PFSK-1 (cell line): ENCODE data around the gene CHST11.

Experiments
- FOXP2 ChIP-seq: optimal IDR thresholded peaks from 2 replicates; pipeline ENCODE3; 2011; ENCODE audit warnings: borderline replicate concordance, control low read depth, inconsistent platforms; ENCODE audit not compliant: insufficient read depth; ENCODE audit errors: extremely low read length, extremely low read depth
- POLR2AphosphoS5 ChIP-seq: IDR thresholded peaks from 2 replicates; pipeline ENCODE4 v1.6.1; 2012; ENCODE audit warnings: low read depth, mild to moderate bottlenecking, control low read depth, low read length, moderate library complexity
- SIN3A ChIP-seq: IDR thresholded peaks from 2 replicates; pipeline ENCODE4 v1.6.1; 2012; ENCODE audit warnings: mild to moderate bottlenecking, low read length, moderate library complexity, borderline replicate concordance; ENCODE audit not compliant: insufficient read depth
- TAF1 ChIP-seq: IDR thresholded peaks from 2 replicates; pipeline ENCODE4 v1.6.1; 2012; ENCODE audit warnings: low read length, control low read depth, borderline replicate concordance; ENCODE audit not compliant: insufficient read depth
- TF ChIP-seq, protein P1 (sequence below), 2 experiments: IDR thresholded peaks; 2 replicates each; pipeline versions ENCODE4 v1.6.1 to v1.8.0; 2011 to 2012; ENCODE audit warnings: low read depth in 2 of 2, low read length in 2 of 2, control low read depth in 1 of 2, inconsistent platforms in 1 of 2, mild to moderate bottlenecking in 1 of 2, moderate library complexity in 1 of 2; ENCODE audit not compliant: insufficient read depth in 1 of 2

The CHST11 gene

DNA sequence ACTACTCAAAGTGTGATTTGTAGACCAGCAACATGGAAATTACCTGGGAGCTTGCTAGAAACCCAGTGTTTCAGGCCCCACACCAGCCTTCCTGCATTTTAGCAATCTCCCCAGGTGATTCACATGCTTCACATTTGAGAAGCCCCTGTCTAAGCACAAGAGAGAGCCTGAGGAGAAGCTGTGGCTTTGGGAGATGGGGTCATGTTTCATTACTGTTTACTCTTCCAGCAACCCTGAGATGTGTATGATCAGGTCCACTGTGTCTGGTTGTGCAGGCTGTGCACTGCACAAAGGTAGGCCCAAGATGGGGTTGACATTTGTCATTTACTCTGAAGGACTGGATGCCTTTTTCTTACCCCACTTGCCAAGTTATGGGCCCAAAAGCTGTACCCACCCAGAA, 311.3 kb downstream of the CHST11 start:
- TF ChIP-seq TAF1 (no peak), FOXP2 (no peak)

DNA sequence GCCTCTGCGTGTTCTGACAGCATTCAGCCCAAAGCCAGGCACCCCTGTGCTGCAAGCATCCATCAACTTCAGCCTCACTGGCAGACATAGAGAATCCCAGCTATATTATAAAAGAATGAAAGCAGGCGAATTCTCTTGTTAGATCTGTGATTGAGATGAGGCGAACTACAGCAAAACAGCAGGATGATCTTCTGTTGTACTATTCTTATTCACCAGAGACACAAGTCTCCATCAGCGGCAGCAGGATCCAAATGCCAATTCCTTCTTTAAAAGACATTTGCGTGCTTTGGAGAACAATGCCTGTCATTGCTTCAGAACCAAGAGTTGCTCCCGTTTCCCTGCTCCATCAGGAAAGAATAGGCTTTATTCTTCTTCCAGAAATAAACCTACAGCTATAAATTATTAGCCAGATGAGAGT, 312.4 kb downstream of the CHST11 start:
- TF ChIP-seq SIN3A (no peak), POLR2AphosphoS5 (no peak), FOXP2 (no peak), TAF1 (no peak)
- TF ChIP-seq, protein P1, sequence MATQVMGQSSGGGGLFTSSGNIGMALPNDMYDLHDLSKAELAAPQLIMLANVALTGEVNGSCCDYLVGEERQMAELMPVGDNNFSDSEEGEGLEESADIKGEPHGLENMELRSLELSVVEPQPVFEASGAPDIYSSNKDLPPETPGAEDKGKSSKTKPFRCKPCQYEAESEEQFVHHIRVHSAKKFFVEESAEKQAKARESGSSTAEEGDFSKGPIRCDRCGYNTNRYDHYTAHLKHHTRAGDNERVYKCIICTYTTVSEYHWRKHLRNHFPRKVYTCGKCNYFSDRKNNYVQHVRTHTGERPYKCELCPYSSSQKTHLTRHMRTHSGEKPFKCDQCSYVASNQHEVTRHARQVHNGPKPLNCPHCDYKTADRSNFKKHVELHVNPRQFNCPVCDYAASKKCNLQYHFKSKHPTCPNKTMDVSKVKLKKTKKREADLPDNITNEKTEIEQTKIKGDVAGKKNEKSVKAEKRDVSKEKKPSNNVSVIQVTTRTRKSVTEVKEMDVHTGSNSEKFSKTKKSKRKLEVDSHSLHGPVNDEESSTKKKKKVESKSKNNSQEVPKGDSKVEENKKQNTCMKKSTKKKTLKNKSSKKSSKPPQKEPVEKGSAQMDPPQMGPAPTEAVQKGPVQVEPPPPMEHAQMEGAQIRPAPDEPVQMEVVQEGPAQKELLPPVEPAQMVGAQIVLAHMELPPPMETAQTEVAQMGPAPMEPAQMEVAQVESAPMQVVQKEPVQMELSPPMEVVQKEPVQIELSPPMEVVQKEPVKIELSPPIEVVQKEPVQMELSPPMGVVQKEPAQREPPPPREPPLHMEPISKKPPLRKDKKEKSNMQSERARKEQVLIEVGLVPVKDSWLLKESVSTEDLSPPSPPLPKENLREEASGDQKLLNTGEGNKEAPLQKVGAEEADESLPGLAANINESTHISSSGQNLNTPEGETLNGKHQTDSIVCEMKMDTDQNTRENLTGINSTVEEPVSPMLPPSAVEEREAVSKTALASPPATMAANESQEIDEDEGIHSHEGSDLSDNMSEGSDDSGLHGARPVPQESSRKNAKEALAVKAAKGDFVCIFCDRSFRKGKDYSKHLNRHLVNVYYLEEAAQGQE (IDR thresholded peaks at IDR 0.05; ENCODE audit: insufficient read depth in 1 of 2, low read depth in 2 of 2, low read length in 2 of 2) = no peak

GRCh38 chr12:104772336-104772735, 315.6 kb downstream of the CHST11 start:
- TF ChIP-seq TAF1 (no peak), POLR2AphosphoS5 (no peak)

DNA sequence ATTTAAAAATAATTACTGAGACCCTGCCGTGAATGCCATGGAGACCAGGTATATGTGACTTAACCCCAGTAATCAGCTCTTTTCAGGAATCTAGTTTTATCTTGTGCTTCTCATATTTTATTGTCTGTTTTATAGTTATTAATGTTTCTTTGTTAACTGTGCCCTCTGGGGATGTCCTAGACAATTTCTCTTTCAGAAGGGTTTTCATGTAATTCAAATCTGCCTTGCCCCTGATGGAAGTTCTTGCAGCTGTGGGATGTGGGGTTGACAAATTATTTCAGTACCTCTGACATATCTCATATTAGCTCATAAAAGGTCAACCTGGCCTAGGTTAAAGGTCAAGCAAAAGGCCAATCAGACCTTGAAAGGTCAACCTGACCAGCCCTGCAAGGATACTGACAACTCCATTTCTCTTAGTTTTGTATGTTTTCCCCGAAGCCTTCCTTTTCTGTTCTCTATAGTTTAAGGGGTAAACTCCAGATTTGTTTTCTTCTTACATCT, 319.0 kb downstream of the CHST11 start:
- no peak for TF ChIP-seq FOXP2
- TF ChIP-seq SIN3A = no peak
- TF ChIP-seq, protein P1 (IDR thresholded peaks at IDR 0.05; ENCODE audit: insufficient read depth in 1 of 2, low read depth in 2 of 2, low read length in 2 of 2) = no peak
- no peak for TF ChIP-seq POLR2AphosphoS5
- no peak for TF ChIP-seq TAF1

- TF ChIP-seq FOXP2 (no peak), TAF1 (no peak), POLR2AphosphoS5 (no peak), SIN3A (no peak)
- TF ChIP-seq, protein P1 (IDR thresholded peaks at IDR 0.05; ENCODE audit: insufficient read depth in 1 of 2, low read depth in 2 of 2, low read length in 2 of 2) = no peak
Measured at GRCh38 chr12:104779134-104779533, 322.4 kb downstream of the CHST11 start.

GRCh38 chr12:104782296-104782695, 325.5 kb downstream of the CHST11 start:
- TF ChIP-seq FOXP2 = no peak
- TF ChIP-seq SIN3A = no peak
- no peak for TF ChIP-seq TAF1
- TF ChIP-seq, protein P1 (IDR thresholded peaks at IDR 0.05; ENCODE audit: insufficient read depth in 1 of 2, low read depth in 2 of 2, low read length in 2 of 2) = no peak
- no peak for TF ChIP-seq POLR2AphosphoS5
